ENCODE data around the gene TNS2.

DNA sequence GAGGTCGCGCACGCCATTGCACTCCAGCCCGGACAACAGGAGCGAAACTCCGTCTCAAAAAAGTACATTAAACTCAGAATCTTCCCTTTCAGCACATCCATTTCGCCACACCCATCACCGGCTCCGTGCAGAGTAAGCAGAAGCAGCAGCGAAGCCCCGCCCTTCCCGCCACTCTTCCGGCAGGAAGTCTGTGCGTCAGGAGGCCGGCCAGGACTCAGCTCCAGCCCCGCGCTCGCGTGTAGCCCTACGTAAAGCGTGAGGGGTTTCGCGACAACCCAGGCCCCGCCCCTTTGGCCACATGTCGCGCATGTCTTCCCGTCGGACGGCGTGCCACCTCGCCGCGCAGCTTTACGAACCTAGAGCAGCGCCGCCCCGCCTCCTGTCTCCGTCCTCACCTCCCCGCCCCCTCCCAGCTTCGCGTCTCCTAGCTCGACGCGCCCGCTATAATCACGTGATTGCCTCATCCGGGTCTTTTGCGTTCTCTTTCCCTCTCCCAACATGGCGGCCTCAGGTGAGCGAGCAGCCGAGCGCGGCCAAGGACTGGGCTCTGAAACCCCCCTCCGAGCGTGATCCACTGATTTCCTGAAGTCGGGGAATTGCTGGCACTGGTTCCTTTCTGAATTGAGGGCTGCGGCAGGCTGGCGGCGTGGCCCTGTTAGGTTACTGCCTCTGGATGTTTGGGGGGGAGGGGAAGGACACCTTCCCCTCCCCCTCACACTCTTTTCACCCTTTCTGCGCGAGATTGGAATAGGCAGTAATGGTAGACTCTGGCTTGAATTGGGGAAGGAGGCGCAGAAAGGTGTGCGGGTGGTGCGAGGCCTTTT, 43.7 kb upstream of the TNS2 start, which contains the start of gene EIF4B:
- TF ChIP-seq, protein P1, sequence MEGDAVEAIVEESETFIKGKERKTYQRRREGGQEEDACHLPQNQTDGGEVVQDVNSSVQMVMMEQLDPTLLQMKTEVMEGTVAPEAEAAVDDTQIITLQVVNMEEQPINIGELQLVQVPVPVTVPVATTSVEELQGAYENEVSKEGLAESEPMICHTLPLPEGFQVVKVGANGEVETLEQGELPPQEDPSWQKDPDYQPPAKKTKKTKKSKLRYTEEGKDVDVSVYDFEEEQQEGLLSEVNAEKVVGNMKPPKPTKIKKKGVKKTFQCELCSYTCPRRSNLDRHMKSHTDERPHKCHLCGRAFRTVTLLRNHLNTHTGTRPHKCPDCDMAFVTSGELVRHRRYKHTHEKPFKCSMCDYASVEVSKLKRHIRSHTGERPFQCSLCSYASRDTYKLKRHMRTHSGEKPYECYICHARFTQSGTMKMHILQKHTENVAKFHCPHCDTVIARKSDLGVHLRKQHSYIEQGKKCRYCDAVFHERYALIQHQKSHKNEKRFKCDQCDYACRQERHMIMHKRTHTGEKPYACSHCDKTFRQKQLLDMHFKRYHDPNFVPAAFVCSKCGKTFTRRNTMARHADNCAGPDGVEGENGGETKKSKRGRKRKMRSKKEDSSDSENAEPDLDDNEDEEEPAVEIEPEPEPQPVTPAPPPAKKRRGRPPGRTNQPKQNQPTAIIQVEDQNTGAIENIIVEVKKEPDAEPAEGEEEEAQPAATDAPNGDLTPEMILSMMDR (IDR thresholded peaks at IDR 0.05; ENCODE audit: insufficient read depth, low read length, poor library complexity, severe bottlenecking): no peak
- no peak for TF ChIP-seq EZH2phosphoT487 (conservative IDR thresholded peaks at IDR 0.05; ENCODE audit: low read length)

All from SU-DHL-6 (cell line).